Measurements from ENCODE around the gene RHPN2.
"Not testable (repeated sequence)": the region's sequence is repeated elsewhere in the genome, so short reads cannot be mapped to it uniquely, and the experiment has no call there.

The RHPN2 gene

GRCh38 chr19:33000910-33001309 is 63.8 kb downstream of the RHPN2 start:
- DNase-seq (ENCODE audit: low read depth) = no peak
- H3K4me3 ChIP-seq (ENCODE audit: control insufficient read depth, low read depth, low read length) = no peak overlapping the region
- TF ChIP-seq CTCF (conservative IDR thresholded peaks at IDR 0.05; ENCODE audit: control insufficient read depth, insufficient read depth, low read depth, low read length) = no peak

- no peak for TF ChIP-seq CTCF (conservative IDR thresholded peaks at IDR 0.05; ENCODE audit: control insufficient read depth, insufficient read depth, low read depth, low read length)
- DNase-seq (ENCODE audit: low read depth) = no peak
- no peak overlapping the region for H3K4me3 ChIP-seq (ENCODE audit: control insufficient read depth, low read depth, low read length)
Observed at GRCh38 chr19:33000510-33000909, 64.2 kb downstream of the RHPN2 start.

GRCh38 chr19:32998722-32999121 is 66.0 kb downstream of the RHPN2 start:
- TF ChIP-seq CTCF (conservative IDR thresholded peaks at IDR 0.05; ENCODE audit: control insufficient read depth, insufficient read depth, low read depth, low read length) = no peak
- no peak for DNase-seq (ENCODE audit: low read depth)
- no peak overlapping the region for H3K4me3 ChIP-seq (ENCODE audit: control insufficient read depth, low read depth, low read length)

GRCh38 chr19:32997716-32998355 is 66.9 kb downstream of the RHPN2 start:
- no peak for TF ChIP-seq CTCF (conservative IDR thresholded peaks at IDR 0.05; ENCODE audit: control insufficient read depth, insufficient read depth, low read depth, low read length)
- no peak for DNase-seq (ENCODE audit: low read depth)

GRCh38 chr19:32997061-32997464 is 67.6 kb downstream of the RHPN2 start:
- H3K4me3 ChIP-seq (ENCODE audit: control insufficient read depth, low read depth, low read length); DNase-seq (ENCODE audit: low read depth): not testable (repeated sequence)

More at GRCh38 chr19:32997716-32998355, 66.9 kb downstream of the RHPN2 start:
- H3K4me3 ChIP-seq (ENCODE audit: control insufficient read depth, low read depth, low read length) = no peak overlapping the region

GRCh38 chr19:32995966-32996365 is 68.7 kb downstream of the RHPN2 start:
- not testable (repeated sequence) for H3K4me3 ChIP-seq (ENCODE audit: control insufficient read depth, low read depth, low read length); DNase-seq (ENCODE audit: low read depth)

GRCh38 chr19:32988724-32989123 is 76.0 kb downstream of the RHPN2 start:
- no peak for DNase-seq (ENCODE audit: low read depth)
- no peak overlapping the region for H3K4me3 ChIP-seq (ENCODE audit: control insufficient read depth, low read depth, low read length)
- no peak for TF ChIP-seq CTCF (conservative IDR thresholded peaks at IDR 0.05; ENCODE audit: control insufficient read depth, insufficient read depth, low read depth, low read length)

GRCh38 chr19:32988254-32988653 is 76.4 kb downstream of the RHPN2 start:
- not testable (repeated sequence) for H3K4me3 ChIP-seq (ENCODE audit: control insufficient read depth, low read depth, low read length); DNase-seq (ENCODE audit: low read depth)

- H3K4me3 ChIP-seq (ENCODE audit: control insufficient read depth, low read depth, low read length); DNase-seq (ENCODE audit: low read depth): not testable (repeated sequence)
Observed at GRCh38 chr19:32982488-32982887, 82.2 kb downstream of the RHPN2 start.

GRCh38 chr19:32979807-32980206 is 84.9 kb downstream of the RHPN2 start:
- H3K4me3 ChIP-seq (ENCODE audit: control insufficient read depth, low read depth, low read length); DNase-seq (ENCODE audit: low read depth): not testable (repeated sequence)

- not testable (repeated sequence) for DNase-seq (ENCODE audit: low read depth); H3K4me3 ChIP-seq (ENCODE audit: control insufficient read depth, low read depth, low read length)
Observed at GRCh38 chr19:32977813-32978212, 86.9 kb downstream of the RHPN2 start.

Data from fibroblast of mammary gland (primary cell).